Middle frontal gyrus (tissue), 1 donor: Measurements from ENCODE around the gene FAM219A.
"Not testable (repeated sequence)": the region's sequence is repeated elsewhere in the genome, so short reads cannot be mapped to it uniquely, and the experiment has no call there.

Source experiments
- DNase-seq: peaks from one replicate; pipeline ENCODE4 v3.0.0-alpha.2; 2015; ENCODE audit warnings: low spot score; ENCODE audit errors: extremely low spot score

Gene FAM219A

GRCh38 chr9:34443976-34444375 is 14.4 kb downstream of the FAM219A start:
- no peak for DNase-seq

GRCh38 chr9:34443533-34443932 is 14.8 kb downstream of the FAM219A start:
- DNase-seq, result no peak

GRCh38 chr9:34442770-34443169 is 15.6 kb downstream of the FAM219A start:
- no peak for DNase-seq

GRCh38 chr9:34440017-34440416 is 18.4 kb downstream of the FAM219A start:
- no peak for DNase-seq

GRCh38 chr9:34438465-34438864 is 19.9 kb downstream of the FAM219A start:
- not testable (repeated sequence) for DNase-seq

- DNase-seq, result not testable (repeated sequence)
Measured at GRCh38 chr9:34437926-34438307, 20.5 kb downstream of the FAM219A start.

GRCh38 chr9:34437006-34437925 is 21.1 kb downstream of the FAM219A start:
- no peak for DNase-seq

- no peak for DNase-seq
Measured at GRCh38 chr9:34431667-34432066, 26.7 kb downstream of the FAM219A start.

- peak; percentile 49 for DNase-seq
Measured at GRCh38 chr9:34430843-34431437, 27.4 kb downstream of the FAM219A start.

- no peak for DNase-seq
Measured at GRCh38 chr9:34428325-34428958, 29.9 kb downstream of the FAM219A start.

GRCh38 chr9:34426347-34427074 is 31.9 kb downstream of the FAM219A start:
- DNase-seq, result no peak

GRCh38 chr9:34419716-34420504 is 38.5 kb downstream of the FAM219A start:
- DNase-seq, result no peak

GRCh38 chr9:34417734-34418133 is 40.6 kb downstream of the FAM219A start:
- no peak for DNase-seq

- DNase-seq, result no peak
Measured at GRCh38 chr9:34413231-34413852, 45.0 kb downstream of the FAM219A start.

GRCh38 chr9:34412336-34412735 is 46.0 kb downstream of the FAM219A start:
- no peak for DNase-seq

GRCh38 chr9:34409154-34409553 is 49.2 kb downstream of the FAM219A start:
- no peak for DNase-seq

GRCh38 chr9:34408173-34408572 is 50.2 kb downstream of the FAM219A start:
- no peak for DNase-seq

- DNase-seq, result no peak
Measured at GRCh38 chr9:34406219-34406618, 52.2 kb downstream of the FAM219A start.

- no peak for DNase-seq
Measured at GRCh38 chr9:34405719-34406118, 52.7 kb downstream of the FAM219A start.
